Effector memory CD8-positive, alpha-beta T cell (primary cell): ENCODE measurements around the gene CNTD1.
A peak's percentile ranks its signal among the peaks of the same experiment; 100 is the strongest.

Source experiments
- ATAC-seq: fragments of 150-1000 bp; cut with Tn5 transposase; replicated peaks from 2 replicates; pipeline ENCODE4 v1.10.0; 2021; ENCODE audit warnings: mild to moderate bottlenecking, moderate library complexity
- DNase-seq, 3 experiments: peaks; one replicate each; pipeline ENCODE4 v3.0.0; 2021
- H3K27ac Mint-ChIP-seq, 2 donors: one replicate each; pipeline ENCODE4 v1.8.0; 2022; ENCODE audit warnings: mild to moderate bottlenecking in 2 of 2, mixed read lengths in 2 of 2, moderate library complexity in 2 of 2
- H3K27me3 Mint-ChIP-seq, 2 donors: one replicate each; pipeline ENCODE4 v1.8.0; 2022; ENCODE audit warnings: mixed read lengths in 2 of 2
- H3K36me3 Mint-ChIP-seq: one replicate; pipeline ENCODE4 v1.8.0; 2022; ENCODE audit warnings: mild to moderate bottlenecking, moderate library complexity, mixed read lengths; ENCODE audit not compliant: insufficient read depth
- H3K4me1 Mint-ChIP-seq, 2 donors: one replicate each; pipeline ENCODE4 v1.8.0; 2022; ENCODE audit warnings: low read depth in 2 of 2, mixed read lengths in 2 of 2
- H3K4me3 Mint-ChIP-seq, 2 donors: one replicate each; pipeline ENCODE4 v1.8.0; 2022; ENCODE audit warnings: mild to moderate bottlenecking in 2 of 2, mixed read lengths in 2 of 2, moderate library complexity in 2 of 2
- H3K9me3 Mint-ChIP-seq, 2 donors: one replicate each; pipeline ENCODE4 v1.8.0; 2022; ENCODE audit warnings: mixed read lengths in 2 of 2

Gene CNTD1

GRCh38 chr17:42832934-42833766 lies 34.5 kb downstream of the CNTD1 start, which contains the start of gene PSME3:
TSS of gene PSME3 (plus strand) at chr17:42833397. CDS start at chr17:42833632, 235 bp downstream.
- peak; percentile 86 to 88 (median 88) for DNase-seq
- Mint-ChIP-seq H3K27ac (peak within 1 kb of the TSS; percentile 99), H3K4me1 (peaks cover 11 to 14% of the 10 kb centered on the region in 2 donors), H3K27me3 (peaks cover 9 to 13% of the 10 kb centered on the region in 2 donors), H3K36me3 (peaks cover 48% of the 10 kb centered on the region), H3K4me3 (peak within 1 kb of the TSS; percentile 96 to 97), H3K9me3 (no peaks in the 10 kb centered on the region)
- peak; percentile 91 for ATAC-seq

- ATAC-seq: no peak
- H3K9me3 Mint-ChIP-seq: no peaks in the 10 kb centered on the region
- H3K27me3 Mint-ChIP-seq: peaks cover 4 to 6% of the 10 kb centered on the region in 2 donors
- peak overlapping the region; percentile 96 to 97 for H3K4me3 Mint-ChIP-seq
- H3K27ac Mint-ChIP-seq: peak overlapping the region; percentile 99
- peaks cover 55% of the 10 kb centered on the region for H3K36me3 Mint-ChIP-seq
- peaks cover 11 to 14% of the 10 kb centered on the region in 2 donors for H3K4me1 Mint-ChIP-seq
- DNase-seq: no peak
Observed at GRCh38 chr17:42833767-42834422, 35.2 kb downstream of the CNTD1 start.

- DNase-seq: no peak
- H3K27me3 Mint-ChIP-seq: no peaks in the 10 kb centered on the region
- peaks cover 11 to 14% of the 10 kb centered on the region in 2 donors for H3K4me1 Mint-ChIP-seq
- peaks cover 73% of the 10 kb centered on the region for H3K36me3 Mint-ChIP-seq
- H3K27ac Mint-ChIP-seq: peak overlapping the region in 1 of 2 donors; percentile 77
- H3K4me3 Mint-ChIP-seq: no peak overlapping the region
- H3K9me3 Mint-ChIP-seq: no peaks in the 10 kb centered on the region
- ATAC-seq: no peak
Observed at GRCh38 chr17:42835732-42836131, 37.1 kb downstream of the CNTD1 start.

GRCh38 chr17:42841975-42842685 lies 43.5 kb downstream of the CNTD1 start:
- H3K9me3 Mint-ChIP-seq: no peaks in the 10 kb centered on the region
- H3K4me1 Mint-ChIP-seq: peaks cover 8 to 14% of the 10 kb centered on the region in 2 donors
- no peaks in the 10 kb centered on the region for H3K27me3 Mint-ChIP-seq
- peaks cover 60% of the 10 kb centered on the region for H3K36me3 Mint-ChIP-seq
- no peak overlapping the region for H3K27ac Mint-ChIP-seq
- no peak overlapping the region for H3K4me3 Mint-ChIP-seq
- DNase-seq (no peak), ATAC-seq (no peak)

- Mint-ChIP-seq H3K9me3 (no peaks in the 10 kb centered on the region), H3K27me3 (no peaks in the 10 kb centered on the region), H3K36me3 (peaks cover 47% of the 10 kb centered on the region), H3K27ac (no peak overlapping the region), H3K4me3 (no peak overlapping the region), H3K4me1 (peaks cover 8 to 10% of the 10 kb centered on the region in 2 donors)
- ATAC-seq (no peak), DNase-seq (no peak)
Observed at GRCh38 chr17:42843358-42843934, 44.8 kb downstream of the CNTD1 start.

GRCh38 chr17:42844271-42844670 lies 45.6 kb downstream of the CNTD1 start, which contains the start of gene AOC2:
TSS of gene AOC2 (plus strand) at chr17:42844580. CDS start at chr17:42844627, 47 bp downstream.
- Mint-ChIP-seq H3K9me3 (no peaks in the 10 kb centered on the region), H3K4me3 (no peak within 1 kb of the TSS), H3K27ac (no peak within 1 kb of the TSS), H3K36me3 (peaks cover 39% of the 10 kb centered on the region), H3K27me3 (no peaks in the 10 kb centered on the region), H3K4me1 (peaks cover 8 to 10% of the 10 kb centered on the region in 2 donors)
- ATAC-seq: no peak
- DNase-seq: no peak

- no peaks in the 10 kb centered on the region for H3K27me3 Mint-ChIP-seq
- no peak overlapping the region for H3K27ac Mint-ChIP-seq
- H3K9me3 Mint-ChIP-seq: no peaks in the 10 kb centered on the region
- ATAC-seq (no peak), DNase-seq (no peak)
- H3K4me1 Mint-ChIP-seq: peaks cover 8 to 10% of the 10 kb centered on the region in 2 donors
- no peak overlapping the region for H3K4me3 Mint-ChIP-seq
- peaks cover 32% of the 10 kb centered on the region for H3K36me3 Mint-ChIP-seq
Observed at GRCh38 chr17:42844761-42845555, 46.3 kb downstream of the CNTD1 start.

GRCh38 chr17:42845556-42845917 lies 46.9 kb downstream of the CNTD1 start:
- Mint-ChIP-seq H3K27ac (peak overlapping the region in 1 of 2 donors; percentile 59), H3K4me3 (no peak overlapping the region), H3K9me3 (no peaks in the 10 kb centered on the region), H3K27me3 (no peaks in the 10 kb centered on the region), H3K36me3 (peaks cover 26% of the 10 kb centered on the region), H3K4me1 (peaks cover 8 to 13% of the 10 kb centered on the region in 2 donors)
- ATAC-seq (no peak), DNase-seq (no peak)

- no peaks in the 10 kb centered on the region for H3K9me3 Mint-ChIP-seq
- peaks cover 8 to 13% of the 10 kb centered on the region in 2 donors for H3K4me1 Mint-ChIP-seq
- DNase-seq: no peak
- peak overlapping the region; percentile 59 to 62 for H3K27ac Mint-ChIP-seq
- no peaks in the 10 kb centered on the region for H3K27me3 Mint-ChIP-seq
- peaks cover 21% of the 10 kb centered on the region for H3K36me3 Mint-ChIP-seq
- H3K4me3 Mint-ChIP-seq: no peak overlapping the region
- peak; percentile 42 for ATAC-seq
Observed at GRCh38 chr17:42845918-42846593, 47.4 kb downstream of the CNTD1 start.

- ATAC-seq (no peak), DNase-seq (no peak)
- no peaks in the 10 kb centered on the region for H3K9me3 Mint-ChIP-seq
- peaks cover 8 to 13% of the 10 kb centered on the region in 2 donors for H3K4me1 Mint-ChIP-seq
- H3K36me3 Mint-ChIP-seq: peaks cover 15% of the 10 kb centered on the region
- H3K27ac Mint-ChIP-seq: peak overlapping the region; percentile 59 to 62
- no peaks in the 10 kb centered on the region for H3K27me3 Mint-ChIP-seq
- no peak overlapping the region for H3K4me3 Mint-ChIP-seq
Observed at GRCh38 chr17:42846594-42847280, 48.1 kb downstream of the CNTD1 start.

- no peak overlapping the region for H3K4me3 Mint-ChIP-seq
Observed at GRCh38 chr17:42848093-42848492, 49.4 kb downstream of the CNTD1 start.

More at GRCh38 chr17:42848093-42848492, 49.4 kb downstream of the CNTD1 start:
- H3K4me1 Mint-ChIP-seq: peaks cover 8 to 13% of the 10 kb centered on the region in 2 donors
- no peak overlapping the region for H3K27ac Mint-ChIP-seq
- peaks cover 0 to 9% of the 10 kb centered on the region in 2 donors for H3K27me3 Mint-ChIP-seq
- no peaks in the 10 kb centered on the region for H3K9me3 Mint-ChIP-seq
- ATAC-seq (no peak), DNase-seq (no peak)
- H3K36me3 Mint-ChIP-seq: peaks cover 11% of the 10 kb centered on the region
